Measurements from ENCODE around the gene SLF2. TPM values are rescaled to one million over a fixed set of nuclear protein-coding genes. Genes with fewer than 3 reads are reported as not detected.
A peak's percentile ranks its signal among the peaks of the same experiment; 100 is the strongest.

SLF2 gene
- total RNA-seq, 1 donor from 2014 or later: 22.0 TPM

- DNase-seq (ENCODE audit: low read depth): no peak
- no peak overlapping the region for H3K4me3 ChIP-seq (ENCODE audit: low read depth, low read length)
- peak; percentile 61 for TF ChIP-seq CTCF (conservative IDR thresholded peaks at IDR 0.05; ENCODE audit: low read depth, low read length)
These were observed 21.4 kb downstream of the SLF2 start for GRCh38 chr10:100934084-100934659.

- no peak for TF ChIP-seq CTCF (conservative IDR thresholded peaks at IDR 0.05; ENCODE audit: low read depth, low read length)
- DNase-seq (ENCODE audit: low read depth): no peak
- H3K4me3 ChIP-seq (ENCODE audit: low read depth, low read length): no peak overlapping the region
These were observed 27.1 kb downstream of the SLF2 start for GRCh38 chr10:100939763-100940344.

- no peak for TF ChIP-seq CTCF (conservative IDR thresholded peaks at IDR 0.05; ENCODE audit: low read depth, low read length)
- H3K4me3 ChIP-seq (ENCODE audit: low read depth, low read length): no peak overlapping the region
- no peak for DNase-seq (ENCODE audit: low read depth)
These were observed 29.5 kb downstream of the SLF2 start for GRCh38 chr10:100942229-100942628.

GRCh38 chr10:100943508-100943907 is 30.7 kb downstream of the SLF2 start:
- H3K4me3 ChIP-seq (ENCODE audit: low read depth, low read length): no peak overlapping the region
- no peak for DNase-seq (ENCODE audit: low read depth)
- TF ChIP-seq CTCF (conservative IDR thresholded peaks at IDR 0.05; ENCODE audit: low read depth, low read length): no peak

GRCh38 chr10:100945754-100946153 is 33.0 kb downstream of the SLF2 start:
- DNase-seq (ENCODE audit: low read depth): no peak
- no peak overlapping the region for H3K4me3 ChIP-seq (ENCODE audit: low read depth, low read length)
- no peak for TF ChIP-seq CTCF (conservative IDR thresholded peaks at IDR 0.05; ENCODE audit: low read depth, low read length)

- DNase-seq (ENCODE audit: low read depth): no peak
- no peak for TF ChIP-seq CTCF (conservative IDR thresholded peaks at IDR 0.05; ENCODE audit: low read depth, low read length)
These were observed 36.2 kb downstream of the SLF2 start for GRCh38 chr10:100948916-100949315.

GRCh38 chr10:100960251-100960650 is 47.5 kb downstream of the SLF2 start:
- no peak overlapping the region for H3K4me3 ChIP-seq (ENCODE audit: low read depth, low read length)
- TF ChIP-seq CTCF (conservative IDR thresholded peaks at IDR 0.05; ENCODE audit: low read depth, low read length): no peak
- DNase-seq (ENCODE audit: low read depth): no peak

More at GRCh38 chr10:100948916-100949315, 36.2 kb downstream of the SLF2 start:
- H3K4me3 ChIP-seq (ENCODE audit: low read depth, low read length): no peak overlapping the region

Measured in epithelial cell of proximal tubule (primary cell).